ENCODE measurements around the gene PANX1.

DNA sequence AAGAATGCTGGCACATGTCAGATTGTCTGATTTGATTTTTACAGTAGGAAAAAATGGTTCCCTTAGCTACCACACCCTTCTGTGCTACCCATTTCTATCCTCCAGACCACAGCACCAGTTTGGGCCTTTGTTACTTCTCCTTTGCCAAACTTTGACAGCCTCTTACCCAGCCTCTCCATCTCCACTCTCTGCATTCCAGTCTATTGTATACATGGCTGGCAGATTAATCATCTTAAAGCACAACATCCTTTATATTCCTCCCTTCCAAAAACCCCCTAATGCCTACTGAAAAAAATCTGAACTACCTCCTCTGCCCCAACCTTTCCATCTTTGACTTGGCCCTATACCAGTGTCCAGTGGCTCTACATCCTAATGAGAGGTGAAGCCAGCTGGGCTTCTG lies 10.8 kb upstream of the PANX1 start:
- TF ChIP-seq CTCF (conservative IDR thresholded peaks at IDR 0.05; ENCODE audit: low read depth, low read length) (no peak), EZH2 (IDR thresholded peaks at IDR 0.05; ENCODE audit: borderline replicate concordance, low read depth, low read length, poor library complexity, severe bottlenecking) (no peak)

All from A673 (cell line).